GM19351 (cell line): ENCODE results near the gene CUL9.
"Not testable (repeated sequence)": the region's sequence is repeated elsewhere in the genome, so short reads cannot be mapped to it uniquely, and the experiment has no call there.

Source experiments
- ATAC-seq: cut with Tn5 transposase; IDR thresholded peaks from one replicate; pipeline ENCODE4 v1.9.1; 2021; ENCODE audit warnings: mild to moderate bottlenecking, moderate library complexity; ENCODE audit not compliant: unreplicated experiment

The CUL9 gene

DNA sequence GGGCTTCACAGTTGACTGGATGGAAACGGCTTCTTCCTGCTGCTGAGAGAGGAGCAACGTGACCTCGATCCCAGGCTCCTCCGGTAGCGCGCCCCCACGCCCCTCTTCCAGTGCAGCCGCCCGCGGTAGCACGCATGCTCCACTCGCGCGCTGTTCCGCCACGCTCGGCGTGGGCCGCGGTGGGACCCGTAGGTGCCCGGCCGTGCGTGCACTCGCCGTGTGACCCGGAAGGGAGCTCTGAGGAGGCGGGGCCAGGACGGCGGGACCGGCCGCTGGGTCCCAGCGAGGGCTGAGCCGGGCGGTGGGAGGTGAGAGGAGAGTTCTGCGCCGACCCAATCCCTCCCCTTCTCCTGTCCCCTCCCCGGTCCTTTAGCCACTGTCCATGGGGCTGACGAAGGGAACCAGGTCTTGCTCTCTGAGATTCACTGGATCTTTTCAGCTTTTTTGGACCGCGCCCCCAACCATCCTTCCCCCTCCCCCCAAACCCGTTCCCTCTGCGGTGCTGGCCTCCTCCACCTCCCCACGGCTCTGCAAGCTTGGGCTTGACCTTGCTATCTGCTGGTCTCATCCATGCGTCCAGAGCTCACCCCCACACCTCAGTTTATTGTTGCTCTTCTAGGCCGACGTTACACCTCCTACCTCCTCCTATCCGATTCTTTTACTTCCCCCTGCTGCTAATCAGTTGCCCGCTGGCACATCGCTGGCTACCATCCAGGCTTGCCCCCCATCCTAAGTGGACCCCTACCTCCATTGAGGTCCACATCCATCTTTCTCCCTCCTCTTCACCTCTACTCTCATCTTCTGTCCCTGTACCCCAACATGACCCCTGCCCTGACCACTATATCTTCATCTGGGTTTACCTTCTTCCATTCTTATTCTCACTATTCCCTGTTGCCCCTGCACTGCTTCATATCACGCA, at the start of gene CUL9:
Gene CUL9 (plus strand): TSS at position 255 of the 919 bp plus-strand sequence. CDS start 2,115 bp downstream, outside the sequence.
- peak; percentile 98 for ATAC-seq

DNA sequence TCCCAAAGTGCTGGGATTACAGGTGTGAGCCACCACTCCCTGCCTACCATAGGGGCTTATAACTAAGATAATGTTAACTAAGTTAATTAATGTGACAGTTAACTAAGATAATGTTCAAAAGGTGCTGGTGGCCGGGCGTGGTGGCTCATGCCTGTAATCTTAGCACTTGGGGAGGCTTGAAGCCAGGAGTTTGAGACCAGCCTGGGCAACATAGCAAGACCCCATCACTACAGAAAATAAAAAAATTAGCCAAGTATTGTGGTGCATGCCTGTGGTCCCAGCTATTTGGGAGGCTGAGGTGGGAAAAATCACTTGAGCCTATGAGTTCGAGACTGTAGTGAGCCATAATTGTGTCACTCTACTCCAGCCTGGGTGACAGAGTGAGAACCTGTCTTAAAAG, 43.7 kb upstream of the CUL9 start:
- no peak for ATAC-seq

DNA sequence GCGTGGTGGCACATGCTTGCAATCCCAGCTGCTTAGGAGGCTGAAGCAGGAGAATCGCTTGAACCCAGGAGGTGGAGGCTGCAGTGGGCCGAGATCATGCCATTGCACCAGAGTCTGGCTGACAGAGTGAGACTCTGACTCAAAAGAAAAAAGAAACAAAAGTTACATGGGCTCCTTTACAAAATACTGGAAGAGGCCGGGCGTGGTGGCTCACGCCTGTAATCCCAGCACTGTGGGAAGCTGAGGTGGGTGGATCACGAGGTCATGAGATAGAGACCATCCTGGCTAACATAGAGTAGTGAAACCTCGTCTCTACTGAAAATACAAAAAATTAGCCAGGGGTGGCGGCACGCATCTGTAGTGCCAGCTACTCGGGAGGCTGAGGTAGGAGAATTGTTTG, 42.0 kb upstream of the CUL9 start:
- not testable (repeated sequence) for ATAC-seq

DNA sequence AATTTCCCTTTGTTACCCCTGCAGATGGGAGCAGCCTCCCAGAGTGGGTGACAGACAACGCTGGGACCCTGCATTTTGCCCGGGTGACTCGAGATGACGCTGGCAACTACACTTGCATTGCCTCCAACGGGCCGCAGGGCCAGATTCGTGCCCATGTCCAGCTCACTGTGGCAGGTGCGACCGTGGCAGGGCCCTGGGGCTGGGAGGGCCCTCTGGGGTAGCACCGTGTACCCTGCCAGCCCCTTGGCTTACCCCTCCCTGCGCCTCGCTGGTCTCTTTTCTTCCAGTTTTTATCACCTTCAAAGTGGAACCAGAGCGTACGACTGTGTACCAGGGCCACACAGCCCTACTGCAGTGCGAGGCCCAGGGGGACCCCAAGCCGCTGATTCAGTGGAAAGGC, 40.4 kb upstream of the CUL9 start:
- ATAC-seq: no peak

DNA sequence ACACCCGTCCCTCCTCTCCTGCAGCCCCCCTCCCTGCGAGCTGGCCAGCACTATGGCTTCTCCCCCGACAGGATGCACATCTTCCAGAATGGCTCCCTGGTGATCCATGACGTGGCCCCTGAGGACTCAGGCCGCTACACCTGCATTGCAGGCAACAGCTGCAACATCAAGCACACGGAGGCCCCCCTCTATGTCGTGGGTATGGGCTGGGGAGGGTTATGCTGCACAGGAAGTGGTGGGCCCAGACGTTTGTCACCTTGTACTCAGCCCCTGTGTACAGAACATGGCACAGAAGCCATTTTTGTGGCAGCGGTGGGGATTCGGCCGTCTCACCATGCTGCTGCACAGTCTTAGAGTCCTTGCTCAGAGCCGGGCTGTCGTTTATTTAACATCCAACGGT, 39.9 kb upstream of the CUL9 start:
- ATAC-seq: no peak

DNA sequence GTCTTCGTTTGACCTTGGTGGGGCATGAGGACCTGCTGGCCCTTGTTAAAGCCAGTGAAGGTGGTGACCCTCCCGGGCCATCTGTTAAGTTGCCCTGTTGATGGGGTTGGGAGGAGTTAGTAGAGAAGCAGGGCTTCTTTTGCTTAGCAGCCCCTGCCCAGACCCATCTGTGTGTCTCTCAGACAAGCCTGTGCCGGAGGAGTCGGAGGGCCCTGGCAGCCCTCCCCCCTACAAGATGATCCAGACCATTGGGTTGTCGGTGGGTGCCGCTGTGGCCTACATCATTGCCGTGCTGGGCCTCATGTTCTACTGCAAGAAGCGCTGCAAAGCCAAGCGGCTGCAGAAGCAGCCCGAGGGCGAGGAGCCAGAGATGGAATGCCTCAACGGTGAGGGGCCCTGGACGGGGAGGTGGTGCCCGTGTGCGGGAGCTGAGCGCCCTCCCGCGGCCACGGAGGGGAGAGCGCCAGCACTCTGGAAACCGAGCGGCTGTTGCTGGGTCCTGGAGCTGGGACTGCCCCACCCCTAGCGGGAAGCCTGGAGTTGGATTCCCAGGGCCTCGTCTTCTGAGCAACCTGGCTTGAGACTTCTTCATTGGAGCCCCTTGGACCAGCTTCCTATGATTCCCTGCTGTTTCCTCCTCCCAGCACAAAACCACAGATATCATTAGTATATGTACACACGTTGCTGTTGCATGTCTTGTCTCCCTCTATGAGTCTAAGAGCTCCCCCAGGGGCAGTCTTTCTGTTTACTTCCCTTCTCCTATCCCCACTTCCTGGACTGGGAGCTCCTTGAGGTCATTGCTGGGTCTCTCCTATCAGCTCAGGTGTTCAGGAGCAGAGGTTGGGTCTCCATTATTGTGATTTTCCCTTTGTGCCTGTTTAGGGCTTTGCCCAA, 38.5 kb upstream of the CUL9 start:
- ATAC-seq: peak; percentile 58

DNA sequence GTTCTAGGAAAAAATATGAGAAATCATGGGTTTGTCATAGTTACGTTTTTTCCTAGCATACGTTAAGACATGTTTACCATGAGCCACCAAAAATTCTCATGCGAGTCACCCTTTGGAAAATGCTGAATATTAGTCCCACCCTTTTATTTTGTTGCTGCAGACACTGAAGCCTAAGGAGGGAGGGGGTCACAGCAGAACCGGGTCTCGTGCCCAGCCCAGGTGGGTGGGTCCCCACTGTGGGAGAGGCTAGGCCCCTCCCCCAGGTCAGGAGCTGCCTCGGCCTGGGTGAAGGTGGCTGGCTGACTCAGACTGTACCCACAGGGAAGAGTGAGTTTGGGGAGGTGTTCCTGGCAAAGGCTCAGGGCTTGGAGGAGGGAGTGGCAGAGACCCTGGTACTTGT, 37.1 kb upstream of the CUL9 start:
- ATAC-seq: no peak

DNA sequence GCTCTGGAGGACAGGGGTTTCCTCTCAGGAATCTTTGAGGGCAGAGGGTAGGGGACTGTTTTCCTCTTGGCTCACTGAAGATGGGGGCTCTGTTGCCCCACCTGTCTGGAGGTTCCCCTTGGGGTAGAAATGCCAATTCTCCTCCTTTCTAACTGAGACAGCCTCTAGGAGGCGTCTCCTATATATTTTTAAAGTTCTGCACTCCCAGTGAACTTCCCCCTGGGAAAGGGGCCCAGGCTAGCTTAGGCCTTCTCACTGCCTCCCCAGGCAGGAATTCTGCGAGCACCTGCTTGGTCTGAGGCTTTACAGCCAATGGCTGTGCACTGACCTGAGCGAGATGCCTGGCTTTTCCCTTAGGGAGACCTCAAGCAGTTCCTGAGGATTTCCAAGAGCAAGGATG, 35.7 kb upstream of the CUL9 start:
- ATAC-seq: no peak

DNA sequence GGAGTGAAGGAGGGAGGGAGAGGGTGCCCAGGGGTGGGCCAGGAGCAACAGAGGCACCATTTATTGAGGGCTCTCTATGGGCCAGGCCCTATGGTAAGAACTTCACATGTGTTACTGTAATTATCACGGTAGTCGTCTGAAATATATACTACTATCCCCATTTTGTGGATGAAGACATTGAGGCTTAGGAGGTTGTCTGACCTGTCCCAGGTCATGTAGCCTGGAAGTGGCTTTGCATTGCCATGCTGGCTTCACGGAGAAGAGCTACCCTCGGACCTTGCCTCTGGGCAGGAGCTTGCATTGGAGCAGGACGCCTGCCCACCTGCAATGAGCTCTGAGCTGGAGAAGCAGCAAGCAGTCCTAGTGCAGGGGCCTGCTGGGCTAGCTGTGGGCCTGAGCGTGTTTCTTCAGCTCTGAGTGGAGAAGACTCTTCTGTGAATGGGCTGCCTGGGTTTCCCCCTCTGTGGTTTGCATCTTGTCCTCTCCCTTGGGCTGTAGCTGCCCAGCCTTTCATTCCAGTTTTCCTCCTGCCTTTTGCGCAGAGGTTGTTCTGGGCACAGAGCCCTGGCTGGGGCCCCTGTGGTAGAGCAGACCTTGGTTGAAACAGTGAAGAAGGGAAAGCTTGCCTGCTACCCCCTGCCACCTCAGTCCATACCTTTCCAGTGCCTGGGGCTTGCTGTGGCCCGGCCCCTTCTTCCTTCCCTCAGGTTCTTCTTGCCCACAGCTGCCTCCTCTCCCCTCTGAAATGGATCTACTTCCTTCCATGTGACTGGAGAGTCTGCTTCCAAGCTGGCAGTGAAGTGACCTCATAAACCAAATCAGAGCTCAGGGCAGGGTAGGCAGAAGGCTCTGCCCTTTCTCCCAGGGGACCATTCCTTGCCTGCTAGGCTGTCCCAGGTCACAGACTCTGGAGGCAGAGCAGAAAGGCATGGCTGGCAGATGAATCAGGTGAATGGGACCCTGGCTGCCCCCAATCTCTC, 35.0 kb upstream of the CUL9 start:
- no peak for ATAC-seq

DNA sequence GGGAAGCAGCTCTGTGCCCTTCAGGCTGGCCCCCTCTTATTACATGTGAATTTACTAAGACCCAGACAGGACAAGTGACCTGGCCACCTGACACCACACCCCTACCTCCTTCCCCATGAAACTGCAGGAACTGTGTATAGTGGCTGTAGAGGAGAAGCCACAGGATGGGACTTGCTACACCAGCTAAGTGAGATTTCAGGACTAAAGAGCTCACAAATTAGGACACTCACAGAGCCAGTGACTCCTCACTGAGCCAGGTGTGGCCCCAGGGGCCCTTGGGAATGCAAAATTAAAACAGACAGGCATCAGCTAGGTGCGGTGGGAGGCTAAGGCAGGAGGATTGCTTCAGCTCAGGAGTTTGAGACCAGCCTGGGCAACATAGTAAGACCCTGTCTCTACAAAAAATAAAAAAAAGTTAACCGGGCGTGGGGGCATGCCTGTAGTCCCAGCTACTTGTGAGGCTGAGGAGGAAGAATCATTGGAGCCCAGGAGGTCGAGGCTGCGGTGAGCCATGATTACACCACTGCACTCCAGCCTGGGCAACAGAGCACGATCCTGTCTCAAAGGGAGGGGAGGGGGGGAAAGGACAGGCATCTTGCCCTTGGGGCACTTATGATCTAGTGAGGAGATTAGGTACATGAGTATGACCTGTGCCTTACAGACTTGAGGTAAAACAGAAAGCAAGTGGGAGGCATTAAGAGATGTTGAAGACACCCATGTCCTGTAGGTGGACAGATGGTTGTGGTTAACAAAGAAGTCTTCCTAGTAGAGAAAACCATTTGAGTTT, 34.1 kb upstream of the CUL9 start:
- no peak for ATAC-seq

DNA sequence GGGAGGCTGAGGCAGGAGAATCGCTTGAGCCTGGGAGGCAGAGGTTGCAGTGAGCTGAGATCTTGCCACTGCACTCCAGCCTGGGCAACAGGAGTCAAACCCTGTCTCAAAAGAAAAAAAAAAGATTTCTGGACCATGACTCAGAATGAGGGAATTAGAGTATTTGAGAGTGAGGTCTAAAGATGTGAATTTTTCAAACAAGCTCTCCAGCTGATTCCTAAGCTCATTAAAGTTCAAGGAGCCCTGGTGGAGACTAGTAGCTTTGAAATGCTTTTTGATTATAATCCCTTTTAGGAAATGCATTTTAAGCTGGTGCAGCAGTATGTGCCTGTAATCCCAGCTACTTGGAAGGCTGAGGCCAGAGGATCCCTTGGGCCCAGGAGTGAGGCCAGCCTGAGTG, 32.7 kb upstream of the CUL9 start:
- no peak for ATAC-seq

DNA sequence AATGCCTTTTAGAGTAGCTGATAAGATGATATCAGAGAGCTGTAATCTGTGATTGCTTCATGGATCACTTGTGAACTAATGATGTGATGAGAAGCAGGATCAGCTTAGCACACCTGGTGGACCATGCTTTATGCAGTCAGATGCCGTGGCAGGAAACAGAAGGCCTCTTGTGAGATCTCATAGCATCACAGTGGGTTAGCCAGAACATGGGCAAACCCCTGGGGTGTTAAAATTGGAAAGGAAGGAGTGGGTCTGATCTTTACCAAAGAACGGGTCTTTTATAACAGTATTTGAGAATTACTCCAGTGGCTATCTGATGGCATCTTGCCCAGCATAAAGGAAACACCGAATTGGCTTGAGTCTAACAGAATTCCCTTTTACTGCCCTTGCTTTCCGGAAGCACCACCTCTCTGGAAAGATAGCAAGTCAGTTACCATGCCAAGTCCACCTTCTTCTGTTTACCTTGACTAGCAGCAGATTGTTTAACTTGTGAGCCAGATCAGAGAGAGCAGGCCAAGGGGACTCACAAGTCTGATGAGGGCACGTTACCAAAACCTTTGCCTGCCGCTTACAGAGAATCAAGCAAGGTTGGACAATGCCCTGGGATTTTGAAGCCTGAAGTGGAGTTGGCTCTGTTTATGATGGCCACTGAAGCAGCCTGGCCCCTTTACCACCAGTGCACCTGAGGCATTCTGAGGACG, 31.8 kb upstream of the CUL9 start:
- no peak for ATAC-seq

DNA sequence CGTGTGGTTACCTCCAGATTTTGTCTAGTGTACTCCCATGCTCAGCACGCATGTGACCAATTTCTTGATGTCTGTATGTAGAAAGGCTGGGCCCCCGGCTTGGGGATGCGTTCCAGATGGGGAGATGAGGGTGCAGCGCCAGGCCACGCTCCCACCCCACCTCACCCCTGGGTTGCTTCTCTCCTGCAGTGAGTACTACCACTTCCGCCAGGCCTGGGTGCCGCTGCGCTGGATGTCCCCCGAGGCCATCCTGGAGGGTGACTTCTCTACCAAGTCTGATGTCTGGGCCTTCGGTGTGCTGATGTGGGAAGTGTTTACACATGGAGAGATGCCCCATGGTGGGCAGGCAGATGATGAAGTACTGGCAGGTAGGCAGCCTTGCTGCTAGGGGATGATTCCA, 22.4 kb upstream of the CUL9 start:
- ATAC-seq: no peak

DNA sequence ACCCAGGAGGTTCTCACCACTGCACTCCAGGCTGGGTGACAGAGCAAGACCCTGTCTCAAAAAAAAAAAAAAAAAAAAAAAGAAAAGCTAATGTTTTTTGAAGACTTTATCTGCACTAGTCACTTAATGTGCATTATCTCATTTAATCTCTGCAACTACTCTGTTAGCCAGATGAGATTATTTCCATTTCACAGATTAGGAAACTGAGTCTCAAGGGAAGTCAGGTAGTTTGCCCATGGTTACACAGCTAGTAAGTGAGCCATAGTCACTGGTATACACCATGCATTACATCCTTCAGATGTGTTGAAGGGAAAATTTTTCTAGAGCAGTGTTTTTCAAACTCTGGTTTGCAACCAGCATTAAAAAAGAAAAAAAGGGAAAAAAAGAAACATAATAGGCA, 18.1 kb upstream of the CUL9 start:
- no peak for ATAC-seq

DNA sequence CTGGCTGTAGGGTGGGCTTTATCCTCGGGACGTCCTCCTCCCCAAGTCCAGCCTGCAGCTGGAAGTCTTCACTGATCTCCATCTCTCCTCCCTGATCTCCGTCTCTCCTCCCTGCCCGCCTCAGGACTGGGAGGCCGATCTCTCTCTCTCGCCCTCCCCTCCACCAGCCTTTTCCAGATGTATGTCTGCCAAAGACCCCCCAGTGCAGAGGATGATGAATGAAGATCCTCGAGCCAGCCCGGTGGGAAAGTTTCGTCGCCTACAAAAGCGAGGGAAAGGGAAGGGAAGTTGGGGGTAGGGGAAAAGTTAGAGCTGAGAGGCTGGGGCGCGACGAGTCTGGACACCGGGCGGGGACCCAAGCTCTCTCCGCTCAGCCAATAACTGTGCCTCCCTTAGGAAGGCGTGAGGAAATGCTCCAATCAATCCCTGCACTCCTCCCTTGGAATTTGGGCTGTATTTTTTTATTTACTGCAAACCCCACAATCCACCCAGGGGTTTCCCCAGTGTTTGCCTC, 11.5 kb upstream of the CUL9 start:
- no peak for ATAC-seq

DNA sequence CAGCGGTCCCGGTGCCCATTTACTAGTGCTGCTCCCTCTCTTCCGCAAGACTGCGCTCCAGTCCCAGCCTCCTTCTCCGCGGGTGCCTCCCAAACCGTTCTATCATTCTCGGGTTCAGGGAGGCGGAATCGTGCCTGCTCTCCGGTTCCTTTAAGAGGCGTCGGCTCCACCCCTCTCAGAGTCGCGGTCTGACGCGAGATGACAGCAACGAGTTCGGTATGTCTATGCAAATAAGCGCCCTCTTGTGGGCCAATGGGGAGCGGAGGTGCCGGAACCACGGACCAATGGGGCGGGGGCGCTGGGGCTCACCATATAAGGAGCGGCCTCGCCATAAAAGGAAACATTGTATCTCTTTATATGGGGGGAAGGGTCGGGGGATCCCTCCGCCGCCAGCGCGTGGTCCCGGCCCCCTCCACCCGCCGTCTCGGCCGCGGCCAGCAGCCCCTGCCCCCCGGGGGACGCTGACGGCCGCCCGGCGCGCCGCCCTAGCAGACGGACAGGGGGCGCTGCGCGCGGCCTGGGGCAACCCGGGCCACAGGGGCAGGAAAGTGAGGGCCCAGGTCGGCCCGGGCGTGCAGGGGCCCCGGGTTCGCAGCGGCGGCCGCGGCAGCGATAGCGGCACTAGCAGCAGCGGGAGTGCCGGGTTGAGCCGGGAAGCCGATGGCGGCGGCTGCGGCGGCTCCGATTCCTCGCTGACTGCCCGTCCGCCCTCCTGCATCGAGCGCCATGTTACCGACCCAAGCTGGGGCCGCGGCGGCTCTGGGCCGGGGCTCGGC, 10.9 kb upstream of the CUL9 start, which contains the start of gene SRF:
Gene SRF (plus strand): TSS at position 339 of the 776 bp plus-strand sequence. CDS start 388 bp downstream, at position 727.
- peak; percentile 59 for ATAC-seq

DNA sequence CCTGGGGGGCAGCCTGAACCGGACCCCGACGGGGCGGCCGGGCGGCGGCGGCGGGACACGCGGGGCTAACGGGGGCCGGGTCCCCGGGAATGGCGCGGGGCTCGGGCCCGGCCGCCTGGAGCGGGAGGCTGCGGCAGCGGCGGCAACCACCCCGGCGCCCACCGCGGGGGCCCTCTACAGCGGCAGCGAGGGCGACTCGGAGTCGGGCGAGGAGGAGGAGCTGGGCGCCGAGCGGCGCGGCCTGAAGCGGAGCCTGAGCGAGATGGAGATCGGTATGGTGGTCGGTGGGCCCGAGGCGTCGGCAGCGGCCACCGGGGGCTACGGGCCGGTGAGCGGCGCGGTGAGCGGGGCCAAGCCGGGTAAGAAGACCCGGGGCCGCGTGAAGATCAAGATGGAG, 10.3 kb upstream of the CUL9 start:
- ATAC-seq: no peak
